HG03045 (cell line): ENCODE measurements around the gene DNAH9.
"Not testable (repeated sequence)": the region's sequence is repeated elsewhere in the genome, so short reads cannot be mapped to it uniquely, and the experiment has no call there.

Experiments
- ATAC-seq: cut with Tn5 transposase; IDR thresholded peaks from one replicate; pipeline ENCODE4 v1.9.1; 2021; ENCODE audit warnings: mild to moderate bottlenecking, moderate library complexity; ENCODE audit not compliant: unreplicated experiment

Gene DNAH9

DNA sequence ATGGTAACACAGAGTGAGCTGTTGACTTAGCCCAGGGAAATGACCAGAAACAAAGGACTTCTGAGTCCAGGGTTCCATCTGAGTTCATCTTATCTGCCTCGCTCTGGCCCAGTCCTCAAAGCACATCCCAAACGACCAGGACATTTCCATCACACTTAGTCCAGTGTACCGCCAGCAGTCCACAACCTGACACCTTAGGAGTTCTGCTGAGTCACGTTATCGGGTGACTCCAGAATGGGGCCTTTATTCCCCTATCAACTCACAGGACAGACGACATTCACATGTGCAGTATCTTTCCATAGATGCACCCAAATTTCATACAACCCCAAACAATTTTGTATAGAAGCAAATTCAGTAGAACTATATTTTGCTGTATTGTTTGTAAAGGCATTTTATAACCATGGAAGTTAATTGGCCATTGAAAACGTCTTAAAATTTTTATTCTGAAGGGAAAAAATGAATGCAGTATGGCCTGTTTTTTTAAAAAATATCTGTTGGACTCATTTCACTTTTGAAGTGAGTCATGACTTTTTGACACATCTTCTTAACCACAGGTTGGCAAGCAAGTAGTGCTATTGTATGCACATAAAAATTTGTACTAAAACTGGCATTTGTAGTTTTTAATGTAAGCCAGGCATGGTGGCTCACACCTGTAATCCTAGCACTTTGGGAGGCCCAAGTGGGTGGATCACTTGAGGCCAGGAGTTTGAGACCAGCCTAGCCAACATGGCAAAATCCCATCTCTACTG, 352.7 kb downstream of the DNAH9 start:
- no peak for ATAC-seq

- no peak for ATAC-seq
These were observed 354.3 kb downstream of the DNAH9 start for GRCh38 chr17:11952610-11953009.

DNA sequence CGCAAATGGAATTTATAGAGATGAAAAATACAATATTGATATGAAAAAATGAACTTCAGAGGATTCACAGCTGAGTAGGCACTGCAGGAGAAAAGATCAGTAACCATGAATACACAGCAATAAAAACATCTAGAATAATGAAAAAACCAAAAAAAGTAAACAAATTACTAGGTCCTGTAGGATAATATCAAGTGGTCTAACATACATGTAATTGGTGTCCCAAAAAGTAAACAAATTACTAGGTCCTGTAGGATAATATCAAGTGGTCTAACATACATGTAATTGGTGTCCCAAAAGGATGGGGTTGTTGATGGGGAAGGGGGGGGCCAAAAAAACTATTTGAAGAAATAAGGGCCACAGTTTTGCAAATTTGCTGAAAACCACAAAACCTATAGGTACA, 355.7 kb downstream of the DNAH9 start:
- no peak for ATAC-seq

DNA sequence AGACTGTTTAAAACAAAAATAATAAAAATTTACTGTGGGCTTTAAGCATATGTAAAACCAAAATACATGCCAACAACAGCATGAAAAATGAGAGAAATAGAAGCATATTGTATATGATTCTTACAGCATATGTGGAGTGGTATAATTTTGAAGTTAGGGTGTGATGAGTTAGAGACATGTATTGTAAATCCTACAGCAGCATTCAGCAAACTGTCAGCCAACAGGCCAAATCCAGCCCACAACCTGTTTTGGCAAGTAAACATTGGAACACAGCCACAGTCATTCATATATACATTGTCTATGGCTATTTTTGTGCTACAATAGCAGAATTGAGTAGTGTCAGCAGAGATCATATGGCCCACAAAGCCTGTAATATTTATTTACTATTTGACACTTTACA, 356.7 kb downstream of the DNAH9 start:
- ATAC-seq = no peak

DNA sequence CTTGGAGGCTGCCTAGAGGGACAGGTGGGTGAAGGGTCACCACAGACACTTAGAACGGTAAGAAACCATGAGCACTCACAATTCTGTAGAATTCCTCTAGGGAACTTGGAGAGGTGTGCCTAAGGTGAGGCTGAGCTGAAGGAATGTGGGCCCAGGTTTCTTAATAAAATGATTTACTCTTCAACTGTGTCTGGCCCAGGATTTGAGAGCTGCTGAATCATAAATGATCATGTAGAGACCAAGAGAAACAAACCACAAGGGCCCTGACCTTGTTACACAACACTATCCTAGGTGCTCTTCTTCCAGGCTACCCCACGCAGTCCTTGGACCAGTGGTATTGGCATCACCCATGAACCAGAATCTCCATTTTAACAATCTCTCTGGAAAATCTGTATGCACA, 371.3 kb downstream of the DNAH9 start:
- no peak for ATAC-seq

GRCh38 chr17:11972741-11973140, 374.5 kb downstream of the DNAH9 start:
- ATAC-seq = not testable (repeated sequence)

DNA sequence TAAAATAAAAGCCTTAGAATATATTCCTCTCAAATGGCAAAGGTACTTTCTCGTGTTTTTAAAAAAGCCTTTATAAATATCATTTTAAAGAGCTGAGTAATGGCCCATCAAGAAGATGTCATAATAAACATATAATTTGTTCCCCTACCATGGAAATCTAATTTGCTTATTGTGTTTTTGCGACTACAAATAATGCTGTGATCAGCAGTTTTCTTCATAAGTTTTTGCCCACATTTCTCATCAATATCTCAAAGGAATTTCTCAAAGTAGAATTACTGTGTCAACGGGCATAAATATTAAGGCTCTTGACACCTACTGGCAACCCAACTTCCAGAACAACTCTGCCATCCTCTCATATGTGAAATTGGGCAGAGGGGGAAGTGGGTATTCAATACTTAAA, 381.5 kb downstream of the DNAH9 start:
- ATAC-seq = no peak

- ATAC-seq = no peak
These were observed 382.5 kb downstream of the DNAH9 start for GRCh38 chr17:11980813-11981212.

- no peak for ATAC-seq
These were observed 383.6 kb downstream of the DNAH9 start for GRCh38 chr17:11981862-11982261.

DNA sequence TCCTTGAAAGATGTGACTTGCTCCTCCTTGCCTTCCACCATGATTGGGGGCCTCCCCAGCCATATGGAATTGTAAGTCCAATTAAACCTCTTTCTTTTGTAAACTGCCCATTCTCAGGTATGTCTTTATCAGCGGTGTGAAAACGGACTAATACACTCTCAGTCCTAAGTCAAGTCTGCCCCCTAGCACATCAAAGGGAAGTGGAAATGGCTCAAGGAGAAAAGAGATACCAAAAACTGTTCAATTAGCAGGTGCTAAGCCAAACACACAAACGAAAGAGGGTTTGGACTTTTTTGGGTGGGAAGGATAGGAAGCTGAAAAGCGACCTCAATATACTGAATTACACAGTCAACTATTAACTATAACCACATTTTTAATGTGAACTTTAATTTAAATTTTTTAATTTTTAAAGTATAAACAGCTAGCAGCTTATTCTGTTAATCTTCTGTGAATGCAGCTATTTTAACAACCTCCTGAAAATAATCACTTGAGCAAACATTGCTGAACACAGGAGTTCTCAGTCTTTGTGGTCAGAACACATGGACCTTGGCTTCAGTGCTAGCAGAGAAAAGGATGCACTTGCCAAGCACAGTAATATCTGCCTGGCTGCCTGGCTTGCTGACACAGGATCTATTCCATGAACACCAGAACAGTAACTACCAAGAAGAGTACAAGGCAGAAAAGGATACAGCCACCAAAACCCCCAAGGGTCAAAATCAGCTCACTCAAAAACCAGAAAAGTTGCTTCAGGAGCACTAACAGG, 388.1 kb downstream of the DNAH9 start:
- no peak for ATAC-seq

DNA sequence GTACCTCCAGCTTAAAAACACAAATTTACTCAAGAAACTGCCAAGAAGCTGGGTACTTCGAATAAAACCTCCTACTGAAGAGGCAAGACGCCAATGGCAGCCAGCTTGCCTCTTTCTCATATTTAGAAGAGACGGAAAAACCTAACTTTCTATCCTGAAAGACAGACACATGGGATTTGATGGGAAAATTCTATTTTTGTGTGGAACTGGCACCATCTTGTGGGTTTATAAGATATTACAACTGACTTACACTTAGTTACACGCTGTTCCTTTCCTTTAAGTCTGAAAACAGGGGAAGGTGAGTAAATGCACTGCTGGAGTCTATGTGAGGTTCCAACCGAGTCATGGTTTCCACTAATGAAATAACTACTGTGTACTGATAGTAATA, 388.7 kb downstream of the DNAH9 start:
- ATAC-seq = no peak

DNA sequence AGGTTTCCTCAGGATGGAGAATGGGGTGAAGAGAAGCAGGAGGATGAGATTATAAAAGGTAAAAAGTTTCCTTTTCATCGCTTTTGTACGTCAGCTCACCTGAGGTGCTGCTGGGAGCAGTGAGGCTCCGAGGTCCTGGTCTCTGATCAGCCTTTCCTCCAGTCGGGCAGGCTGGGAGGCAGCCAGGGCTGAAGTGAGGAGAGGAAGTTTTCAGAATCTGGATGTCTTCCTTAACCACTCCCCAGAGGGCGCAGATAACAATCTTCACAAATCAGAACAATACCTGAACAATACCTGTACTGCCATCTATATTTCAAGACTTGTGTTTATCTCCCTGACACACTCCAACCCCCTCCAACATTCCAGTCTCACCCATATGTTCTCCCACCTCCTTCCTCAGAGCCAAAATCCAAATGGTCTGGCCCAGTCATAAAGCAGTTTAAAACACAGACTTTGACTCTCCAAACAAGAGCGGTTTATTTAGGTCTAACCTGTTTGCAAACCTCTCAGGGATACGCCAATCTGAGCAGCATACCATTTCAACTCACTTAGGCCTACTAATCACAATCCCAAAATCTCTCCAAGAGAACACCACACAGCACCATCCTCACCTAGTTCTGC, 392.2 kb downstream of the DNAH9 start:
- ATAC-seq = no peak

GRCh38 chr17:11991461-11991860, 393.2 kb downstream of the DNAH9 start:
- no peak for ATAC-seq

DNA sequence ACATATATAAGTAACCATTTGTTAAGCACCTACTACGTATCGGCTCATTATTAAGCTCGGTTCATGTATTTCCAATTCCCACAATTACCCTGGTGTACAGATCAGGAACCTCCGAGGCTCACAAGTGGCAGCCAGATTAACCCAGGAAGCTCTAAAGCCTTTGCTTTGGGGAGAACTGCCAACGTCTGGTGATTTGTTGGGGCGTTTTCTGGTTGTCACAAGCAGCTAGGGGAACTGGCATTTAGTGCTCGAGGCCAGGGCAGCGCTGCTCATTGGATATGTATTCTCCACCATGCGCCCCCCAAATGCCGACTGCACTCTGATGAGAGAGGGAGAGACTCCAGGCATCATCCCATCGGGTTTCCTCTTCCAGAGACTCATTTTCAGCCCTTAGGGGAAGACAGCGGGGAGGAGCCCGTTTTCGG, 398.5 kb downstream of the DNAH9 start:
- ATAC-seq = peak; percentile 18

- peak; percentile 99 for ATAC-seq
These were observed 399.1 kb downstream of the DNAH9 start, which contains the start of gene ZNF18 for GRCh38 chr17:11997147-11997971. Gene ZNF18, minus strand, starts transcription at chr17:11997475. Its CDS starts 4,646 bp downstream, at chr17:11992829.

GRCh38 chr17:11997972-11998233, 399.6 kb downstream of the DNAH9 start:
- no peak for ATAC-seq

- no peak for ATAC-seq
These were observed 401.4 kb downstream of the DNAH9 start for GRCh38 chr17:11999696-12000095.

DNA sequence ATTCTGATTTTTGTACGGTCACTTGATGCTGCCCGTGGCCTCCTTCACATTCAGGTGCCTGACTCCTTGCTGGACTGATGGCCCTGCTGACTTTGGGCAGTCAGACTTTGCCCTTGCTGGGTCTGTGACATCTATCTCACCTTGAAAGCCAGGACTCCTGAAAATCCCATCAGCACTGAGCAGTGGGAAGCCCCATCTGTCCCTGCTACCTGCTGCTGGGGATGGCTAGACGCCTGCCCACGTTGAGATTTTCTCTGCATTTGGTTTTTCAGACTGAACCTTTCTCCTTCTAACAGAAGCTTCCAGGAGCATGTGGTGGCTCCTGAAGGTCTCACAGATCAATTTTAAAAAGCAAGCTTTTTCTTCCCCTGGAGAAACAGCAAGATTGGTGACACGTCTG, 409.2 kb downstream of the DNAH9 start:
- ATAC-seq = no peak
